GM19452 (cell line): Measurements from ENCODE around the gene UBTF.
A peak's percentile ranks its signal among the peaks of the same experiment; 100 is the strongest.

Experiments
- ATAC-seq: cut with Tn5 transposase; IDR thresholded peaks from one replicate; pipeline ENCODE4 v1.9.1; 2021; ENCODE audit not compliant: unreplicated experiment

Gene UBTF

DNA sequence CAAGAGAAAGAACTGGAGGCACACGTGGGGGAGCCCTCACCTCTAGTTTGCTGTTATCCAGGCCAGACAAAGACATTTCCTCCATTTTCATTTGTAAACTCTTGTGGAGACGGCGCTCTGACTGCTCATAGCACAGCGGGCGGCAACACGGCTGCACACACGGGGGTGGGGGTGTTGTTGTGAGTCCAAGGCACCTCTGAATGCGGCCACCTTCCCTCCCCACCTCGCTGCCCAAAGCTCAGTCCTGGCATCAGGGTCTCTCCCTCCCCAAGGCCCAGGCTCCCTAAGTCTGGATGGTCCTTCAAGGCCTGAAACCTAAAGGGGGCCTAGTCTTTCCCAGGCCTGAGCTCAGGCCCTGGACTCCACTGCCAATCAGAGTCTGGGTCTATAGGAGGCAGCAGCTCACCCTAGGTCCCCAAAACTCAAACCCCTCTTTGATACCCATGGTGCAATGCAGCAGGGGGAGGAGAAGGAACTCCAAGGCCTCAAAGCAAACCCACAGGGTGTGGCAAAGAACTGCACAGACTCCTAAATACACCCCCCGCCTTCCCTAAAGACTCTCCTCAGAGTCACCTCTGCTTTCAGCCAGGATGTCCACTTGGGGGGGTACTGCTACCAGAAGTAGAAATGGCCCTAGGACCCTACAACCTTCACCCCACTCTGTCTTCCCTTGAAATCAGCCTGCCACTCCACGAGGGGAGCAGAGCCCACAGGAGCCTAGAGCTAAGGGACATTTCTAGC, 21.3 kb downstream of the UBTF start:
- ATAC-seq, result no peak

DNA sequence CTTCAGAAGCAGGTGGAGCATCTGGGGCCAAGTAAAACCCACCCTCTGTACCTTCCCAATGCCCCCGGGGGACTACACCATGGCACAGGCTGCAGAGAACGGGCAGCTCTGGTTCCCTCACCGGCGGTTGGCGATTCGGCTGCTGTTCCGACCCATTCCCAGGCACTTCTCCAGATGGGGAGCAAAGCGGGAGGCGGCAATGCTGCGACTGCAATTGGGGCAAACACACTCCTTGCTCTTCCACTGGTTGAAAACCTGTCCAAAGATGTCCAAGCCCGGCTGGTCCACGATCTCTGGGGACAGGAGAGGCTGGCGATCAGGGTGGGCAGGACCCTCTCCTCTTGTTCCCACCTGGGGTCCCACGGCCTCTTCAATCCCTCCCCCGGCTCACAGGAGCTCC, 22.4 kb downstream of the UBTF start:
- ATAC-seq, result no peak

DNA sequence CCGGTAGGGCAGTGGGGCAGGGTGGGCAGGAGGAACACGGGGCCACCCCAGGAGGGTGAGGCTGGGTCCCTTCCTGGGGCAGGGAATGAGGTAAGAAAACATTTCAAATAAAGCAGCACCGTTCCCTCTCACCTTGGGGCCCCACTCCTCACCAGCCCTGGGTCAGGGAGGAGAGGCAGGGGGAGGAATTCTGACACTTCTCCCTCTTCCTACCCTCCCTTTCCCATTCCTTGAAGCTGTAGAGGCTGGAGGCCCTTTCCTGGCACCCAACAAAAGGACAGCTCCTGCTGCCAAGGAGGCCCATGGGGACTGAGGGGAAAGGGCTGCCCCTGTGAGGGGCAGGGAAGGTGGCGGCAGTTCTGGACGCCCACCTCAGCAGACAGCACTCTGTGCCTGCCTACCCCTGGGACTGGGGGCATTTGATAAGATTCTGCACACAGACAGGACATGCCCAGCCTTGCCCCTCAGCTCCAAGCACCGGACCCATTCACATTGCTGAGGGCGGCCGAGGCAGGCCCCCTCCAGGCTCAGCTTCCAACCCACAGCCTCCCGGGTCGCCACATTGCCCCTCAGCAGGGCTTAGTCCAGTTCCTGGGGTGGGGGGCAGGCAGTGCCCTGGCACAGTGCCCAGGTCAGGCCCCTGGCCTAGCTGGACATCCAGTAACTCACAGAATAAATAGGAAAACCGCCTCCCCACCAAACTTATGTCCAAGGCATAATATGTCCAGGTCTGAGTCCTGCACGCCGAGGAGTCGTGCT, 26.0 kb downstream of the UBTF start:
- ATAC-seq, result no peak

DNA sequence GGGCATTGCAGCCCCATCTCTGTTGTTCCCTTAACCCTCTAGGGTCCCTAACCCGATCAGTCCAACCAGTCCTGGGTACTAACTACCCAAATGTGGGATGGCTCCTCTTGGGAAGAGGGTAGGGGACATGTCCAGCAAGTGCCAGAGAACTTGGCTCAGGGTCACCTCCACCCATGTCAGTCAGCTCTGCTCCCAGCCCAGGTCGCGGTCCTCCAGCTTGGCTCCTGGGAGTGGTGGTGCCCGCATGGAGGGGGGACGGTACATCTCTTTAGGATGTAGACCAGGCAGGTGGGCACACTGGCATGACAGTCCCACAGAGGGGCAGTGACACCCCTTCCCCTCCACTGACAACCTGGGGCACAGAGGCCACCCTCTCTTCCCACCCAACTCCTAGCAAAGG, 26.7 kb downstream of the UBTF start:
- no peak for ATAC-seq

DNA sequence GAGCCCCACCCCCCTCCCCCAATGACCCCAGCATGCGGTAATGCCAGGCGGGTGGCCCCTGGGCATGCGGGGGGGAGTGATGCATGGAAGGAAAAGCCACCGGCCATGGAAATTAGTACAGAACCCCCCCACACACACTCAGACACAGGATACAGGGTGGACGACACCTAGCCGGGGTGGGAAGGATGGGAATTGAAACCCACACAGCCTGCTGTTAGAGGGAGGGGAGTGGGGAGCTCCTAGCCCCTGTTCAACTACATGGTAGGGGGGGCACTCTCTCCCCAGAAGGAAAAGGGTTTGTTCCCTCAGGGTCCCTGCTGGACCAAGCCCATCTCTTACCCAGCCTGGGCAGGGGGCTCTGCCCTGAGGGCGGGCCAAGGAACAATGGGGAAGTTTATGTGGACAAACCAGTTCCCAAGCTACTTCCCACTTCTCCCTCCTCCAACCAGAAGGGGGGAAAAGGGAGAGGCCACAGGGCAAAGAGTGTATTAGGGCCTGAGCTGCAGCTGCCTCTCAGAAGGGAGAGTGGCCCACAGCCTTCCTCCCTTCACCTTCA, 27.5 kb downstream of the UBTF start:
- no peak for ATAC-seq

DNA sequence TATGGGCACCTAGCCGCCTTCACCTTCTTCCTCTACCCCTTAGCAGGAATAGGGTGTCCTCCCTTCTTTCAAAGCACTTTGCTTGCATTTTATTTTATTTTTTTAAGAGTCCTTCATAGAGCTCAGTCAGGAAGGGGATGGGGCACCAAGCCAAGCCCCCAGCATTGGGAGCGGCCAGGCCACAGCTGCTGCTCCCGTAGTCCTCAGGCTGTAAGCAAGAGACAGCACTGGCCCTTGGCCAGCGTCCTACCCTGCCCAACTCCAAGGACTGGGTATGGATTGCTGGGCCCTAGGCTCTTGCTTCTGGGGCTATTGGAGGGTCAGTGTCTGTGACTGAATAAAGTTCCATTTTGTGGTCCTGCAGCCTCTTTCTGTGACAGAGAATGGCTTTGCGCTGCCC, 28.1 kb downstream of the UBTF start:
- no peak for ATAC-seq

DNA sequence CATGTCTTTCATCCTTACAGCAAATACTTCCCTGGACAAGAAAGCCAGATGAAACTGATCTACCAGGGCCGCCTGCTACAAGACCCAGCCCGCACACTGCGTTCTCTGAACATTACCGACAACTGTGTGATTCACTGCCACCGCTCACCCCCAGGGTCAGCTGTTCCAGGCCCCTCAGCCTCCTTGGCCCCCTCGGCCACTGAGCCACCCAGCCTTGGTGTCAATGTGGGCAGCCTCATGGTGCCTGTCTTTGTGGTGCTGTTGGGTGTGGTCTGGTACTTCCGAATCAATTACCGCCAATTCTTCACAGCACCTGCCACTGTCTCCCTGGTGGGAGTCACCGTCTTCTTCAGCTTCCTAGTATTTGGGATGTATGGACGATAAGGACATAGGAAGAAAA, 29.0 kb downstream of the UBTF start:
- ATAC-seq, result no peak

DNA sequence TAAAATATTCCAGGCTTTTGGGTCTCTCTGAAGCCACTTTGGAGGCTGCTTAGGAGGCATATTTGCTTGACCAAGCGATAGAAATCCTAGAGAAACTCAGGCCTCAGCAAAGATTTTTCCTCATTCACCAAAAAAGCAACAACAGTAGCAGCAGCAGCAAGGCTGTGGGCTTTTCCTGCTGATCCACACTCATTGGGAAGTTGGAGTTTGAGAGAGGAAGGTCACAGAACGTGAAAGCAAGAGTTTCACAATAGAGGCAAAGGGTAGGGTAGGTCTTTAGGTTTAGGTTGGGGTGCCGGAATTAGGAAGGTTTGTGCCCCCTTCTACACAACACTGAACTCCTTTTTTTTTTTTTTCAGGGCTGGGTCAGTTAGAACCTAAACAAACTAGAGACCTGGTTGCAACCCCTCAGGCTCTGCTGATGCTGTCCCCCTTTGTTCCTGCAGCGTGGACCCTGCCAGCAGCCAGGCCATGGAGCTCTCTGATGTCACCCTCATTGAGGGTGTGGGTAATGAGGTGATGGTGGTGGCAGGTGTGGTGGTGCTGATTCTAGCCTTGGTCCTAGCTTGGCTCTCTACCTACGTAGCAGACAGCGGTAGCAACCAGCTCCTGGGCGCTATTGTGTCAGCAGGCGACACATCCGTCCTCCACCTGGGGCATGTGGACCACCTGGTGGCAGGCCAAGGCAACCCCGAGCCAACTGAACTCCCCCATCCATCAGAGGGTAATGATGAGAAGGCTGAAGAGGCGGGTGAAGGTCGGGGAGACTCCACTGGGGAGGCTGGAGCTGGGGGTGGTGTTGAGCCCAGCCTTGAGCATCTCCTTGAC, 30.7 kb downstream of the UBTF start:
- no peak for ATAC-seq

DNA sequence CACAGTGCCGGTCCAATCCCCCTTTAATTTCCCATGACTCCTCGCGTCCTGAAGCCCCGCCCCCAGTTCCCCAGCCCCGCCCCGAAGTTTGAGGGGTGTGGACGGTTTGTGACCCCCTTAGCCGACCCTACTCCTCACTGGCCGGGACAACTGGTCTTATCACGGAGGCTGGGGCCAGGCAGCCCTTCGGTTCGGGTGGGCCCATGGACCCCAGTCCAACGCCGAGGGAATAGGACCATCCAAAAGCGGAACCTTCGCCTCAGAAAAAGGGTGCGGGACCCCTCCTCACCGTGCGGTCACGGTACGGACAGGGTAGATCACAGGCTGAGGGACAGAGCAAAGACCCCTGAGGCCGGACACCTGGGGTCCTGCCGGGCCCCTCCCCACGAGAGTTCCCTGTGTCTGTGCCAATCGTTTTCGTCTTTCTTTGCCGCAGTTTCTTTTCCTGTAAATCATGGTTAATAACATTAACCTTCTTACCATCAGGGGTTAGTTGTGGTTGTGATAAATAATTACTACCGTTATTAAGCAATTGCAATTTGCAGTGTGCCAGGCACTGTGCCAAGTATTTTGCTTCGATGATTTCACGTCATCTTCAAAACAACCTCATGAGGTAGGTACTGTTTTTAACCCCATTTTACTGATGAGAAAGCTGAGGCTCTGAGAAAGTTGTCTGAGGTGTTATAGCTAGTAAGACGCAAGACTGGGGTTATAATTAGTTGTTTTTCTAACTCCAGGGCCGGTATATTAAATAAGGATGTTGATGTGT, 32.2 kb downstream of the UBTF start:
- peak; percentile 45 for ATAC-seq

DNA sequence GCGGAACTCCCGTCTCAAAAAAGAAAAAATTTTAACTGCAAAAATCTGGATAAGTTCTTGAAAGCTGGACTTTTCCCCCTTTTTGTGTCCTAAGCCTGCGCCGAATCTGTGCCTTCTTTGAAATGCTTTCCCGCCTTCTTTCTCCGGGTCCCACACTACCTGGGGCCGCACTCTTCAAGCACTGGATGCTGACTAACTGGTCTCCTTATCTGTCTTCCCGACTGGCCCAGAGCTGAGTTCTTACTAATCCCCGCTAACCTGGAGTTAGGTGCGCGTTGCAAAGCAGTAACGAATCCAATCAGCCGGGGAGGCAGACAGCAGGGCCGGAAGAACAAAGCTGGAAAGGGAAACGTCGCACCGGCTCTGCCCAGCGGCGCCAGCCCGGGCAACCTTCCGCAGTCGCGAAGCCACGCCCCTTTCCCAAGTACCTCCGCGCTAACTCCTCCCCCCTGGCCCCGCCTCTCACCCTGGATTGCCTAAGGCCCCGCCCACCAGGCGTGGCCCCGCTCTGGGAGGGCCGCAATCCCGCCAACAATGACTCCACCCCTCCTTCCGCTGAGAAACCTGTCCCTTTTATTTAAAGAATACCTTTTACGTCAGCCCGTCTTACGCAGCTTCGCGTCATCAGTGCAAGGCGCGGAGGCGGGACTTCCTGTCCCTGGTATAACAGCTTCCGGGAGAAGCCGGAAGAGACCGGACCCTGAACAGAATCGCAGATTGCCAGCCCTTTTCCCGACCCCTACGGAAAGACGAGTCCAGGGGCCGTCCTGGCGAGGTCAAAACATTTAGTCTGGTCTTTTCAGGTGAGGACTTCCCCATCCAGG, 33.0 kb downstream of the UBTF start, which contains the start of gene TMUB2:
Gene TMUB2, plus strand, starts transcription at position 666 of the 824 bp plus-strand sequence. CDS start 737 bp downstream, outside the sequence.
- ATAC-seq, result peak; percentile 83

DNA sequence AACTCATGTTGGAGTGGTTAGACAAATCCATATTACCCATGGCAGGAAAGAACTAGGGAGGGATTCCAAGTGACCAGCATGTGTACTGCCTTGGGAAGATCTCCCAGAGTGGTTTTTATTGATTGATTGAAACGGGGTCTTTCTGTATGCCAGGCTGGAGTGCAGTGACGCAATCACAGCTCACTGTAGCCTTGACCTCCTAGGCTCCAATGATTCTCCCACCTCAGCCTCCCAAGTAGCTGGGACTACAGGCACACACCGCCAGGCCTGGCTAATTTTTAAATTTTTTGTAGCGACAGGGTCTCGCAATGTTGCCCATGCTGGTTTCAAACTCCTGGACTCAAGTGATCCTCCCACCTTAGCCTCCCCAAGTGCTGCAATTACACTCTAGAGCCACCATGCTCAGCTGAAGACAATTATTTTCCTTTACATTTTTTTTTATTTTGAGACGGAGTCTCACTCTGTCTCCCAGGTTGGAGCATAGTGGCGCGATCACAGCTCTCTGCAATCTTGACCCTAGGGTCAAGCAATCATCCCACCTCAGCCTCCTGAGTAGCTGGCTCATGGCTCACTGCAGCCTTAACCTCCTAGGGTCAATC, 35.2 kb downstream of the UBTF start:
- ATAC-seq, result no peak

DNA sequence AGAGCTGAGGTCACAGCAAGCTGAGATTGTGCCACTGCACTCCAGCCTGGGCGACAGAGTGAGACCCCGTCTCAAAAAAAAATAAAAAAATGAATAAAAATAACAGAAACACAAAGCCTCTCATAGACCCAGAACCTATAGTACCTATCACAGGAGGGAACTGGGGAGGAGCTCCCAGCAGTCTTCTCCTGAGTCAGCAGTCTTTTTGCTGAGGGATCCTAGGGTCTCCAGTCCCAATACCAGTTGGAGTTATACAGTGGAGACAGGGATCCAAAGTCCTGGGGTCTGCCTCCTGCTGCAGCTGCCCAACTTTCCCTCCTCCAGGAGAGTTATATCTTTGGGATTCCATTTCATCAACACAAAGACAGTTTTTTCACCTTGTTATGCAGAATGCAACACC, 36.5 kb downstream of the UBTF start:
- ATAC-seq, result no peak

DNA sequence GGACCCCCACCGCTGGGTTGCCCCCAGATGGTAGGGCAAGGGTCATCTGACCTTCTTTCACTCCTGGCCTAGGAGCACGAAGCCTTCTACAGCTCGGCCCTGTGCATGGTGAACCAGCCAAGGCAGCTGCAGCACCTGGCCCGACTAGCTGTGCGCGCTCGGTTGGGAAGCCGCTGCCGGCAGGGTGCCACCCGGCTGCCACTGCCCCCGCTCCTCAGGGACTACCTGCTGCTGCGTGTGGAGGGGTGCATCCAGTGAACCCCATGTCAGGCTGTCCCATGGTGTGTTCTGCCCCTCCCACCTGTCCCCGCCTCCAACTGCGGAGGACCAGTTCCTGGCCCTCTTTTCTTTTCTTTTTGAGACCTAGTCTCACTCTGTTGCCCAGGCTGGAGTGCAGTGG, 41.3 kb downstream of the UBTF start:
- no peak for ATAC-seq

DNA sequence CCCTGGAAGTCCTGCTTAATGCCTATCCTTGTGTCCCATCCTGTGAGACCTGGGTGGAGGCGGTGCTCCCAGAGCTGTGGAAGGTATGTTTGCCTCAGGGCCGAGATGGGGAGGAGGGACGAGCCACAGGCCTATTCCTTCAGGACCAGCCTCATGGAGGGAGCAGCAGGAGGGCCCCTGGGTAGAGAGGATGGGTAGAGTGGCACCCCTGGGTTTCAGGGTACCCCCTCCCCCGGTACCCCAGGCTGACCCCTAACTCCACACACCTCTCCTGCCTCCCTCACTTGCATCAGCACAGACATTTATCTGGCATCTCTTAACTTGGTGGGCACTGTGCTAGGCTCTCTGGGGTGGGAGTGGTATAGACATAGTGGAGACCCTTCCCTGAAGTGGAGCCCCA, 41.8 kb downstream of the UBTF start:
- ATAC-seq, result no peak

DNA sequence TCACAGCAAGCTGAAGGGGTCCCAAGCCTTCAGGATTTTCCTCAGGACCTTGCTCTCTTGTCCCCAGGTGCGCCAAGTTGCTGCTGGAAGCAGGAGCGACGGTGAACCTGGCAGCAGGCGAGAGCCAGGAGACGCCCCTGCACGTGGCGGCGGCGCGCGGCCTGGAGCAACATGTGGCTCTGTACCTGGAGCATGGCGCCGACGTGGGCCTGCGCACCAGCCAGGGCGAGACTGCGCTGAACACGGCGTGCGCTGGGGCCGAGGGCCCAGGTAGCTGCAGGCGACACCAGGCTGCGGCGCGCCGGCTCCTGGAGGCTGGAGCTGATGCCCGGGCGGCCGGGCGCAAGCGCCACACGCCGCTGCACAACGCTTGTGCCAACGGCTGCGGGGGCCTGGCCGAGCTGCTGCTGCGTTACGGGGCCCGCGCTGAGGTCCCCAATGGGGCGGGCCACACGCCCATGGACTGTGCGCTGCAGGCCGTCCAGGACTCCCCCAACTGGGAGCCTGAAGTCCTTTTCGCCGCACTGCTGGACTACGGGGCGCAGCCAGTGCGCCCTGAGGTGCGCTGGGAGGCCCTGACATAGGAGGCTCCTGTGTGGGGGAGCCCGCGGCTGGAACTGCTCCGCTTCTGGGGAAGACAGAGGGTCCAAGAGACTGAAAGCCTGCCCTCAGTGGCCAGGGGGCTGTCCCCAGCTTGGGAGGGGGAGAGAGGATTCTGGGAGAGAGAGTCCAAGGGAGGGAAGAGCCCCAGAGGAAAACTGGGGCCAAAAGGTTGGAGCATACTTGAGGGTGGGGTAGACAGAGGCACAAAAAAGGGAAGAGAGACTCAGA, 42.6 kb downstream of the UBTF start:
- ATAC-seq, result no peak

DNA sequence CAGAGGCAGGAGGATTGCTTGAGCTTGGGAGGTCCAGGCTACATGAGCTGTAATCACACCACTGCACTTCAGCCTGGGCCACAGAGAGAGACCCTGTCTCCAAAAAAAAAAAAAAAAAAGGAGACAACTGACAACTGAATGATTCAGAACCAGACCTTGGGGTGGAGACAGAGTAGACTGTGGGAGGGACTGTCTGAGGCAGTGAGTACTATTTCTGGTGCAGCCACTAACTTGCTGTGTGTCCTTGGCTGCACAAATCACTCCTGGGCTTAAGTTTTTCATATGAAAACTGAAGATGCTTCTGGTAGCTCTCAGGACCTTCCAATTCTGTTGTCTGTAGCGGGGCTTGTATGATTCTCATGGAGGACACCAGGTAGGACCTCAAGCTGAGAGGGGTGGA, 43.2 kb downstream of the UBTF start:
- ATAC-seq, result no peak

DNA sequence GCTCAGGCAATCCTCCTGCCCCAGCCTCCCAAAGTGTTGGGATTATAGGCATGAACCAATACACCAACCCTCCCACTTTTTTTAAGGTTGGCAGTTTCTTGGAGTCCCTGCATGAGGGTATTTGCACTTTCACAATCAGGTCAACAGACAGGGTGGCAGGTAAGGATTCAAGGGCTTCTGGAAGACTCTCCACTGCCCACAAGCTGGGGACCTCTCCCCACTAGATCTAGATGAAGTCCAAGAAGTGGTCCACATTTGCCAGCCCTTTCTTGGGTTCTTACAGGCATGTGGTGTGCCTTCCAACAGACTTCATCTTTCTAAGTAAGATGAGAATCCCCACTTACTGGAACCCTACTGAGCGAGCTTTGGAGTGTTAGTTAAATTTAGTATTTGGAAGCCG, 45.0 kb downstream of the UBTF start:
- ATAC-seq, result no peak

DNA sequence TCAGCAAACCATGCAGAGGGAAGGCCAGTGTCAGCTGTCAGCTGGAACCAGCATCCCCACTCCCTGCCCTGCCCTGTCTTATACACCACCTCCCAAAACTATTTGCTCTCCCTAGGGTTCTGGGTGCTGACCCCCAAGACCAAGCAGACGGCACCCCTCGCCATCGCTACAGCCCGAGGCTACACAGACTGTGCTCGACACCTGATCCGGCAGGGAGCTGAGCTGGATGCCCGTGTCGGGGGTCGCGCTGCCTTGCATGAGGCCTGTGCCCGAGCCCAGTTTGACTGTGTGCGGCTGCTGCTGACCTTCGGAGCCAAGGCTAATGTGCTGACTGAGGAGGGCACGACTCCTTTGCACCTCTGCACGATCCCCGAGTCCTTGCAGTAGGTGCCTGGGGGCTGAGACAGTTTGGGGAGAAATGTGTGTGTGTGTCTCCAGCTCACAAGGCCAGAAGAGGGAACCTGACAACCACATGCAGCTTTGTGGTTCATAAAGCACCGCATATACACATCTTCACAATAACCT, 47.5 kb downstream of the UBTF start:
- no peak for ATAC-seq
